Activated CD8-positive, alpha-beta T cell treated with anti-CD3 and anti-CD28 coated beads for 36 hours (primary cell): Measurements from ENCODE around the gene MEG3. TPM values are rescaled to one million over a fixed set of nuclear protein-coding genes. Genes with fewer than 3 reads are reported as not detected.

Experiments used
- ATAC-seq: fragments of 200-7000 bp; cut with Tn5 transposase; one replicate; pipeline ENCODE4 v1.10.0; 2021; ENCODE audit warnings: mild to moderate bottlenecking, moderate library complexity
- CTCF ChIA-PET: fragments of 350-600 bp; sonication (Branson Sonifier 250); formaldehyde crosslinking; loops from one replicate; lab custom pipeline; 2021; ENCODE audit warnings: antibody characterized with exemption; lab: Charles Lee
- POLR2A ChIA-PET: fragments of 350-600 bp; sonication (Branson Sonifier 250); formaldehyde crosslinking; loops from one replicate; lab custom pipeline; 2021; ENCODE audit warnings: antibody characterized with exemption; lab: Charles Lee
- DNase-seq: peaks from one replicate; pipeline ENCODE4 v3.0.0-alpha.2; 2020
- H3K27ac Mint-ChIP-seq: one replicate; pipeline ENCODE4 v1.8.0; 2021; ENCODE audit warnings: mild to moderate bottlenecking, mixed read lengths
- H3K27me3 Mint-ChIP-seq: one replicate; pipeline ENCODE4 v1.8.0; 2021; ENCODE audit warnings: mixed read lengths
- H3K36me3 Mint-ChIP-seq: one replicate; pipeline ENCODE4 v1.8.0; 2021; ENCODE audit warnings: low read depth, mixed read lengths
- H3K4me1 Mint-ChIP-seq: one replicate; pipeline ENCODE4 v1.8.0; 2021; ENCODE audit warnings: low read depth, mixed read lengths
- H3K4me3 Mint-ChIP-seq: one replicate; pipeline ENCODE4 v1.8.0; 2021; ENCODE audit warnings: mild to moderate bottlenecking, moderate library complexity, mixed read lengths
- H3K9me3 Mint-ChIP-seq: one replicate; pipeline ENCODE4 v1.8.0; 2021; ENCODE audit warnings: mixed read lengths
- CTCF ChIP-seq: fragments of 200-600 bp; IDR thresholded peaks from one replicate; pipeline ENCODE4 v1.8.0; 2022; ENCODE audit warnings: antibody characterized with exemption, mild to moderate bottlenecking
- intact Hi-C: fragments of 100-400 bp; cut with micrococcal nuclease; formaldehyde crosslinking; loops from one replicate; pipeline ENCODE4 v1.10.0; 2022
- total RNA-seq, 2 experiments: library from RNA; stranded (reverse); gene quantifications; one replicate each; pipeline ENCODE4 v1.2.3, GENCODE V29; 2021

MEG3 gene
- total RNA-seq, 2 experiments from 2014 or later: not detected

- DNase-seq (no peak), ATAC-seq (no peak)
- peaks cover 3% of the 10 kb centered on the region for H3K9me3 Mint-ChIP-seq
- POLR2A ChIA-PET: no interaction called here
- no peaks in the 10 kb centered on the region for H3K36me3 Mint-ChIP-seq
- H3K4me3 Mint-ChIP-seq: no peak overlapping the region
- TF ChIP-seq CTCF: no peak
- CTCF ChIA-PET: no interaction called here
- H3K27ac Mint-ChIP-seq: no peak overlapping the region
- H3K27me3 Mint-ChIP-seq: no peaks in the 10 kb centered on the region
- intact Hi-C loops: no loop called here
- no peaks in the 10 kb centered on the region for H3K4me1 Mint-ChIP-seq
Measured at GRCh38 chr14:100803676-100804075, 22.2 kb upstream of the MEG3 start.

DNA sequence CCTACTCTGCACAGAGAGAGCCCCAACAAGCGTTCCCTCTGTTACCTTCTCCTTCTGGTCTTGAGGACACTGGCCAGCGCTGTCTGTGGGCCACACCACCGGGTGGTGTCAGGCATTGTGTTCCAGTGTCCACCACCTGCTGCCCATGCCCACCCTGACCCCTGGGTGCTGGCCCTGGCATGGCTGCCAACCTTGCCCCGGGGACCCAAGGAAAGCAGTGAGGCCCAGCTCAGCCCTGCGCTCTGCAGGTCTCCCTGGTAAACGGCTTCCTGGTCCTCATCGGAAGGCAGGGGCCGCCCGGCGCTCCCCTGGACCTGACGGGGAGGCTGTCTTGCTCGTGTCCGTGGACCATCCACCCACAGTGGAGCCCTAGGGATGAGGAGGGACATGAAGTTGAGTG is 21.8 kb upstream of the MEG3 start:
- CTCF ChIA-PET: no interaction called here
- DNase-seq (no peak), ATAC-seq (no peak)
- H3K27ac Mint-ChIP-seq: no peak overlapping the region
- H3K9me3 Mint-ChIP-seq: peaks cover 7% of the 10 kb centered on the region
- H3K27me3 Mint-ChIP-seq: no peaks in the 10 kb centered on the region
- TF ChIP-seq CTCF: no peak
- no peak overlapping the region for H3K4me3 Mint-ChIP-seq
- POLR2A ChIA-PET: no interaction called here
- intact Hi-C loops: no loop called here
- H3K36me3 Mint-ChIP-seq: no peaks in the 10 kb centered on the region
- H3K4me1 Mint-ChIP-seq: no peaks in the 10 kb centered on the region

GRCh38 chr14:100804558-100805309 is 21.2 kb upstream of the MEG3 start:
- DNase-seq: no peak

DNA sequence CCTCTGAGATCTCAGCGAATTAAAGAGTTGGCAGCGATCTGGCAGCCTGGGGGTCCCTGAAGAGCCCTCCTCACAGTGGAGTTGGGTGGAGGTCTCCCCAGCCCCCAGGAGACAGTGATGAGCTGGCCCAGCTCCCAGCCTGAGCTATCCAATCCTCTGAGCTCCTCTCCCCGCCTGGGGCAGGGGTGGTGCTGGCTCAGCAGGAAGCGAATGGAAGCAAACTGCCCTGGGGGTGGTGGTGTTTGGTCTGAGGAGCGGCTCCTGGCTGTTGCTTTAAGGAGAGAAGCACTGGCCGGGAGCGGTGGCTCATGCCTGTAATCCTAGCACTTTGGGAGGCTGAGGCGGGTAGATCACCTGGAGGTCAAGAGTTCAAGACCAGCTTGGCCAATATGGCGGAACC is 19.5 kb upstream of the MEG3 start:
- intact Hi-C loops: no loop called here
- Mint-ChIP-seq H3K9me3 (peaks cover 11% of the 10 kb centered on the region), H3K4me3 (no peak overlapping the region), H3K4me1 (no peaks in the 10 kb centered on the region), H3K27me3 (peaks cover 2% of the 10 kb centered on the region), H3K27ac (no peak overlapping the region), H3K36me3 (no peaks in the 10 kb centered on the region)
- no peak for ATAC-seq
- POLR2A ChIA-PET: no interaction called here
- no peak for DNase-seq
- CTCF ChIA-PET: no interaction called here
- no peak for TF ChIP-seq CTCF

More at GRCh38 chr14:100804558-100805309, 21.2 kb upstream of the MEG3 start:
- Mint-ChIP-seq H3K9me3 (peaks cover 11% of the 10 kb centered on the region), H3K4me3 (no peak overlapping the region), H3K27me3 (no peaks in the 10 kb centered on the region), H3K27ac (no peak overlapping the region), H3K36me3 (no peaks in the 10 kb centered on the region), H3K4me1 (no peaks in the 10 kb centered on the region)
- intact Hi-C loops: no loop called here
- POLR2A ChIA-PET: no interaction called here
- CTCF ChIA-PET: no interaction called here
- no peak for TF ChIP-seq CTCF
- ATAC-seq: no peak

- peaks cover 11% of the 10 kb centered on the region for H3K9me3 Mint-ChIP-seq
- H3K4me3 Mint-ChIP-seq: no peak overlapping the region
- POLR2A ChIA-PET: no interaction called here
- H3K36me3 Mint-ChIP-seq: no peaks in the 10 kb centered on the region
- ATAC-seq (no peak), DNase-seq (no peak)
- no peak for TF ChIP-seq CTCF
- no peak overlapping the region for H3K27ac Mint-ChIP-seq
- intact Hi-C loops: no loop called here
- peaks cover 2% of the 10 kb centered on the region for H3K27me3 Mint-ChIP-seq
- no peaks in the 10 kb centered on the region for H3K4me1 Mint-ChIP-seq
- CTCF ChIA-PET: no interaction called here
Measured at GRCh38 chr14:100807496-100807895, 18.4 kb upstream of the MEG3 start.
